K562 (cell line): Measurements from ENCODE around the gene RUNX1. TPM values are rescaled to one million over a fixed set of nuclear protein-coding genes. Genes with fewer than 3 reads are reported as not detected.
A peak's percentile ranks its signal among the peaks of the same experiment; 100 is the strongest.

Experiments used
- ATAC-seq: fragments of 200-7000 bp; cut with Tn5 transposase; 3 replicates; pipeline ENCODE4 v1.9.1; 2020; ENCODE audit warnings: moderate library complexity
- BruUV-seq: library from RNA; stranded (reverse); fragments of 400-500 nt; replicated peaks from 2 replicates; lab custom pipeline; 2021; lab: Mats Ljungman, UMichigan
- CTCF ChIA-PET: fragments of 300-600 bp; formaldehyde crosslinking; extraction: SDS; loops from one replicate; lab custom pipeline; 2021; ENCODE audit warnings: low intra/inter-chr PET ratio; lab: Yijun Ruan, JAX
- POLR2A ChIA-PET: fragments of 300-600, 350-650 bp; sonication (Branson Sonifier 250); formaldehyde crosslinking; extraction: SDS; loops from one replicate; lab custom pipeline; 2021; ENCODE audit warnings: antibody characterized with exemption, inconsistent platforms; lab: Yijun Ruan, JAX
- DNase-seq, 4 experiments: peaks; one replicate each; pipeline versions ENCODE4 v3.0.0 to v3.0.0-alpha.2; 2011 to 2018; ENCODE audit warnings: low spot score in 3 of 4, mixed read lengths in 3 of 4; ENCODE audit errors: extremely low read depth in 1 of 4
- FAIRE-seq: peaks from 2 replicates; lab custom pipeline; 2011; peaks lifted over from hg19 to GRCh38; lab: Jason Lieb, UNC
- H2AFZ ChIP-seq: 2 replicates; pipeline ENCODE4 v1.6.0; 2011; ENCODE audit warnings: low read depth, low read length, control low read depth, inconsistent platforms
- H3K27ac ChIP-seq: fragments of 200-600 bp; 3 replicates; pipeline ENCODE4 v1.8.0; 2011; ENCODE audit warnings: low read depth, mild to moderate bottlenecking, control low read depth, inconsistent platforms, low read length, moderate library complexity, mixed read lengths; ENCODE audit errors: extremely low read depth
- H3K27me3 ChIP-seq, 2 experiments: fragments of 300-600 bp in 1 of 2; 2 replicates in 1 of 2; 3 replicates in 1 of 2; pipeline versions ENCODE4 v1.6.0 to v1.8.0; 2011; ENCODE audit warnings: inconsistent platforms in 2 of 2, low read length in 2 of 2, mild to moderate bottlenecking in 1 of 2, mixed read lengths in 1 of 2, moderate library complexity in 1 of 2; ENCODE audit not compliant: control insufficient read depth in 2 of 2, insufficient read depth in 2 of 2
- H3K36me3 ChIP-seq: fragments of 300-600 bp; 3 replicates; pipeline ENCODE4 v1.8.0; 2011; ENCODE audit warnings: mild to moderate bottlenecking, low read length, inconsistent platforms; ENCODE audit not compliant: control insufficient read depth, insufficient read depth
- H3K4me1 ChIP-seq, 2 experiments: fragments of 200-600 bp in 1 of 2; replicated peaks in 1 of 2; 2 replicates in 1 of 2; 3 replicates in 1 of 2; pipeline versions ENCODE4 v1.5.1 to v1.8.0; 2011; ENCODE audit warnings: inconsistent platforms in 2 of 2, low read length in 2 of 2, mild to moderate bottlenecking in 1 of 2, mixed read lengths in 1 of 2, moderate library complexity in 1 of 2; ENCODE audit not compliant: control insufficient read depth in 2 of 2, insufficient read depth in 2 of 2
- H3K4me2 ChIP-seq: 2 replicates; pipeline ENCODE4 v1.6.1; 2011; ENCODE audit warnings: low read length, control low read depth, inconsistent platforms, mixed read lengths; ENCODE audit not compliant: insufficient read depth
- H3K4me3 ChIP-seq: fragments of 200-600 bp; sonication (generic), shearing (Covaris generic); 2 replicates; pipeline ENCODE4 v1.5.1; 2016; ENCODE audit warnings: control low read depth, inconsistent platforms
- H3K79me2 ChIP-seq: fragments of 200-600 bp; 3 replicates; pipeline ENCODE4 v1.8.0; 2011; ENCODE audit warnings: low read length, inconsistent platforms; ENCODE audit not compliant: control insufficient read depth, insufficient read depth
- H3K9ac ChIP-seq, 2 experiments: 2 replicates each; pipeline versions ENCODE4 v1.6.0 to v1.6.1; 2011; ENCODE audit warnings: low read depth in 2 of 2, low read length in 2 of 2, control low read depth in 1 of 2, inconsistent platforms in 1 of 2, mild to moderate bottlenecking in 1 of 2, mixed read lengths in 1 of 2; ENCODE audit not compliant: insufficient read depth in 1 of 2
- H3K9me1 ChIP-seq: one replicate; pipeline ENCODE4 v1.6.0; 2011; ENCODE audit warnings: inconsistent platforms, mild to moderate bottlenecking, low read length, moderate library complexity; ENCODE audit not compliant: control insufficient read depth, insufficient read depth
- H3K9me3 ChIP-seq: replicated peaks from 2 replicates; pipeline ENCODE4 v1.5.1; 2011; ENCODE audit warnings: low read depth, low read length, inconsistent platforms; ENCODE audit not compliant: control insufficient read depth, insufficient read depth
- H4K20me1 ChIP-seq: replicated peaks from 2 replicates; pipeline ENCODE4 v1.6.1; 2011; ENCODE audit warnings: low read length, inconsistent platforms, mixed read lengths; ENCODE audit not compliant: control insufficient read depth, insufficient read depth
- CAMTA2 ChIP-seq: fragments of 250-450 bp; sonication (Bioruptor Pico); conservative IDR thresholded peaks from 2 replicates; pipeline ENCODE4 v1.5.1; 2022
- CEBPB ChIP-seq: fragments of 450-650 bp; IDR thresholded peaks from 2 replicates; pipeline ENCODE4 v1.6.1; 2016; ENCODE audit warnings: missing genetic modification characterization, missing compliant biosample characterization
- E2F3 ChIP-seq: fragments of 250-450 bp; sonication (Bioruptor Pico); IDR thresholded peaks from 2 replicates; pipeline ENCODE4 v1.4.0; 2020; ENCODE audit warnings: mild to moderate bottlenecking
- KAT7 ChIP-seq: sonication (generic); formaldehyde crosslinking; IDR thresholded peaks from 2 replicates; pipeline ENCODE4 v1.8.0; 2022; ENCODE audit warnings: missing genetic modification reagents, mild to moderate bottlenecking, borderline replicate concordance
- MXI1 ChIP-seq: IDR thresholded peaks from 2 replicates; pipeline ENCODE4 v1.6.1; 2011; ENCODE audit warnings: low read depth, mild to moderate bottlenecking, improper control_type of control experiment, low read length
- NBN ChIP-seq: fragments of 450-650 bp; IDR thresholded peaks from 2 replicates; pipeline ENCODE4 v1.6.1; 2016; ENCODE audit warnings: low read depth, mild to moderate bottlenecking
- NFIC ChIP-seq: fragments of 450-650 bp; IDR thresholded peaks from 2 replicates; pipeline ENCODE4 v1.6.1; 2017; ENCODE audit warnings: mild to moderate bottlenecking, inconsistent platforms
- PPARD ChIP-seq: fragments of 250-450 bp; sonication (Bioruptor Pico); IDR thresholded peaks from 2 replicates; pipeline ENCODE4 v1.8.0; 2022; ENCODE audit warnings: inconsistent platforms, mild to moderate bottlenecking, moderate library complexity
- RHOXF2B ChIP-seq: fragments of 250-450 bp; sonication (Bioruptor Pico); conservative IDR thresholded peaks from 2 replicates; pipeline ENCODE4 v1.5.1; 2021
- WGBS: fragments of 100-300 bp; shearing (Covaris generic); methylation state at CpG from one replicate; pipeline ENCODE4 v1.1.6; 2016; ENCODE audit warnings: low coverage, mixed read lengths; ENCODE audit not compliant: insufficient coverage; ENCODE audit errors: missing lambda C conversion rate; 5-methylcytosine and 5-hydroxymethylcytosine counted together
- in situ Hi-C: fragments of 300-500 bp; cut with MboI; formaldehyde crosslinking; loops from 4 replicates; pipeline ENCODE4 v1.15.0; 2018; ENCODE audit warnings: inconsistent platforms, mixed read lengths
- intact Hi-C: fragments of 100-400 bp; cut with micrococcal nuclease; formaldehyde crosslinking; loops from 2 replicates; pipeline ENCODE4 v1.14.2; 2022
- polyA plus RNA-seq, 8 experiments: library from polyadenylated mRNA; depleted of rRNA in 4 of 8; stranded (reverse) in 5 of 8; unstranded in 3 of 8; fragments of >200 nt; fragmentation: Nextera tagmentation in 2 of 8; fragmentation: Illumina TruSeq in 1 of 8; extraction: Ambion mirVana in 2 of 8; extraction: Trizol in 1 of 8; gene quantifications; 2 replicates each; pipeline versions ENCODE4 v1.2.1 to v1.2.3, GENCODE V29; 2011 to 2014; ENCODE audit warnings: inconsistent platforms in 1 of 8, missing spikeins in 1 of 8
- total RNA-seq, 7 experiments: library from RNA; depleted of rRNA in 6 of 7; stranded (reverse); fragments of >200 nt in 6 of 7; fragmentation: Illumina TruSeq in 2 of 7; extraction: Trizol in 2 of 7; gene quantifications; 2 replicates each; pipeline versions ENCODE4 v1.2.1 to v1.2.3, GENCODE V29; 2011 to 2021; ENCODE audit warnings: low replicate concordance in 1 of 7
- TF ChIP-seq, protein P1 (sequence below): fragments of 150-350 bp; conservative IDR thresholded peaks from 2 replicates; pipeline ENCODE4 v1.6.1; 2014; ENCODE audit warnings: low read length
- TF ChIP-seq, protein P2 (sequence below): sonication (generic); IDR thresholded peaks from 2 replicates; pipeline ENCODE4 v1.6.1; 2016
- TF ChIP-seq, protein P3 (sequence below): sonication (generic); formaldehyde crosslinking; IDR thresholded peaks from 2 replicates; pipeline ENCODE4 v1.8.0; 2022; ENCODE audit warnings: mild to moderate bottlenecking, missing genetic modification reagents
- TF ChIP-seq, protein P4 (sequence below): IDR thresholded peaks from 2 replicates; pipeline ENCODE4 v1.6.1; 2012; ENCODE audit warnings: low read depth, low read length, improper control_type of control experiment, borderline replicate concordance

Gene RUNX1
- total and polyA plus RNA-seq, 9 of the 15 experiments (the other 6 are each of a cell fraction or from before 2014, with no cell fraction given) = 2.2 to 68.6 (median 17.8) TPM

DNA sequence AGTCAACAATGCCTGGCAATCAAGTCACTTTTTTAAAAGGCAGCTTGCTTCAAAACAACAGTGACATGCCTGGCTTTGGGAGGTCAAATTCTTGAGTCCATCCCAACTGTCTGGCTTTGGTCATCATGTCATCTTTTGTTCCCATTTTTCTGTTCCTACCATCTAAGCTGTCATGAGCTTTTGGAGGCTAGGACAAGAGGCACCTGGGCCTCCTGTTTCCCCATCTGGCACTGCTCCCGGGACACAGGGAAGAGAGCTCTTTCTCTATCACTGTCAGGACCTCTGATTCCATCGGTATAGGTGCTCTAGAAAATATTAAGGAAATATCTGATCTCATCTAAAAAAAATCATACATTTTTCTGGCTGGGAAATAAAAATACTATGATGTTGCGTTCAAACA is 224.0 kb downstream of the RUNX1 start:
- Histone ChIP-seq H3K9me3 (no peaks in the 10 kb centered on the region), H3K4me2 (no peak overlapping the region), H3K4me1 (no peaks in the 10 kb centered on the region), H2AFZ (no peak overlapping the region), H3K27me3 (no peaks in the 10 kb centered on the region), H3K79me2 (no peaks in the 10 kb centered on the region), H4K20me1 (no peaks in the 10 kb centered on the region), H3K4me3 (no peak overlapping the region), H3K9ac (no peak overlapping the region), H3K27ac (no peak overlapping the region), H3K36me3 (peaks cover 92% of the 10 kb centered on the region), H3K9me1 (no peaks in the 10 kb centered on the region)
- in situ Hi-C loops (no loop called here), intact Hi-C loops (no loop called here)
- 95% methylated on average over 3 of the region's 3 CpGs for WGBS
- ATAC-seq (no peak), DNase-seq (no peak), FAIRE-seq (peak; percentile 71)
- no peak for TF ChIP-seq KAT7
- no peak for TF ChIP-seq RHOXF2B
- TF ChIP-seq NFIC = no peak
- TF ChIP-seq MXI1 = no peak
- no peak for TF ChIP-seq NBN
- no peak for TF ChIP-seq PPARD
- no peak for TF ChIP-seq E2F3 (CRISPR knock-in tag)
- TF ChIP-seq, protein P1, sequence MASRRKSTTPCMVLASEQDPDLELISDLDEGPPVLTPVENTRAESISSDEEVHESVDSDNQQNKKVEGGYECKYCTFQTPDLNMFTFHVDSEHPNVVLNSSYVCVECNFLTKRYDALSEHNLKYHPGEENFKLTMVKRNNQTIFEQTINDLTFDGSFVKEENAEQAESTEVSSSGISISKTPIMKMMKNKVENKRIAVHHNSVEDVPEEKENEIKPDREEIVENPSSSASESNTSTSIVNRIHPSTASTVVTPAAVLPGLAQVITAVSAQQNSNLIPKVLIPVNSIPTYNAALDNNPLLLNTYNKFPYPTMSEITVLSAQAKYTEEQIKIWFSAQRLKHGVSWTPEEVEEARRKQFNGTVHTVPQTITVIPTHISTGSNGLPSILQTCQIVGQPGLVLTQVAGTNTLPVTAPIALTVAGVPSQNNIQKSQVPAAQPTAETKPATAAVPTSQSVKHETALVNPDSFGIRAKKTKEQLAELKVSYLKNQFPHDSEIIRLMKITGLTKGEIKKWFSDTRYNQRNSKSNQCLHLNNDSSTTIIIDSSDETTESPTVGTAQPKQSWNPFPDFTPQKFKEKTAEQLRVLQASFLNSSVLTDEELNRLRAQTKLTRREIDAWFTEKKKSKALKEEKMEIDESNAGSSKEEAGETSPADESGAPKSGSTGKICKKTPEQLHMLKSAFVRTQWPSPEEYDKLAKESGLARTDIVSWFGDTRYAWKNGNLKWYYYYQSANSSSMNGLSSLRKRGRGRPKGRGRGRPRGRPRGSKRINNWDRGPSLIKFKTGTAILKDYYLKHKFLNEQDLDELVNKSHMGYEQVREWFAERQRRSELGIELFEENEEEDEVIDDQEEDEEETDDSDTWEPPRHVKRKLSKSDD = no peak
- TF ChIP-seq, protein P2, sequence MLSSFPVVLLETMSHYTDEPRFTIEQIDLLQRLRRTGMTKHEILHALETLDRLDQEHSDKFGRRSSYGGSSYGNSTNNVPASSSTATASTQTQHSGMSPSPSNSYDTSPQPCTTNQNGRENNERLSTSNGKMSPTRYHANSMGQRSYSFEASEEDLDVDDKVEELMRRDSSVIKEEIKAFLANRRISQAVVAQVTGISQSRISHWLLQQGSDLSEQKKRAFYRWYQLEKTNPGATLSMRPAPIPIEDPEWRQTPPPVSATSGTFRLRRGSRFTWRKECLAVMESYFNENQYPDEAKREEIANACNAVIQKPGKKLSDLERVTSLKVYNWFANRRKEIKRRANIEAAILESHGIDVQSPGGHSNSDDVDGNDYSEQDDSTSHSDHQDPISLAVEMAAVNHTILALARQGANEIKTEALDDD = no peak
- TF ChIP-seq, protein P3, sequence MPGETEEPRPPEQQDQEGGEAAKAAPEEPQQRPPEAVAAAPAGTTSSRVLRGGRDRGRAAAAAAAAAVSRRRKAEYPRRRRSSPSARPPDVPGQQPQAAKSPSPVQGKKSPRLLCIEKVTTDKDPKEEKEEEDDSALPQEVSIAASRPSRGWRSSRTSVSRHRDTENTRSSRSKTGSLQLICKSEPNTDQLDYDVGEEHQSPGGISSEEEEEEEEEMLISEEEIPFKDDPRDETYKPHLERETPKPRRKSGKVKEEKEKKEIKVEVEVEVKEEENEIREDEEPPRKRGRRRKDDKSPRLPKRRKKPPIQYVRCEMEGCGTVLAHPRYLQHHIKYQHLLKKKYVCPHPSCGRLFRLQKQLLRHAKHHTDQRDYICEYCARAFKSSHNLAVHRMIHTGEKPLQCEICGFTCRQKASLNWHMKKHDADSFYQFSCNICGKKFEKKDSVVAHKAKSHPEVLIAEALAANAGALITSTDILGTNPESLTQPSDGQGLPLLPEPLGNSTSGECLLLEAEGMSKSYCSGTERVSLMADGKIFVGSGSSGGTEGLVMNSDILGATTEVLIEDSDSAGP (CRISPR knock-in tag) = no peak
- no peak for TF ChIP-seq CAMTA2 (CRISPR knock-in tag)
- TF ChIP-seq, protein P4, sequence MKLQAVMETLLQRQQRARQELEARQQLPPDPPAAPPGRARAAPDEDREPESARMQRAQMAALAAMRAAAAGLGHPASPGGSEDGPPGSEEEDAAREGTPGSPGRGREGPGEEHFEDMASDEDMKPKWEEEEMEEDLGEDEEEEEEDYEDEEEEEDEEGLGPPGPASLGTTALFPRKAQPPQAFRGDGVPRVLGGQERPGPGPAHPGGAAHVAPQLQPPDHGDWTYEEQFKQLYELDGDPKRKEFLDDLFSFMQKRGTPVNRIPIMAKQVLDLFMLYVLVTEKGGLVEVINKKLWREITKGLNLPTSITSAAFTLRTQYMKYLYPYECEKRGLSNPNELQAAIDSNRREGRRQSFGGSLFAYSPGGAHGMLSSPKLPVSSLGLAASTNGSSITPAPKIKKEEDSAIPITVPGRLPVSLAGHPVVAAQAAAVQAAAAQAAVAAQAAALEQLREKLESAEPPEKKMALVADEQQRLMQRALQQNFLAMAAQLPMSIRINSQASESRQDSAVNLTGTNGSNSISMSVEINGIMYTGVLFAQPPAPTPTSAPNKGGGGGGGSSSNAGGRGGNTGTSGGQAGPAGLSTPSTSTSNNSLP = no peak
- no peak for TF ChIP-seq CEBPB
- POLR2A ChIA-PET = interaction anchor here (0.6 to 0.9 kb wide), 2 partner anchors 30 to 65 kb away, joined by 3 to 4 read pairs; no protein-coding TSS in a partner anchor
- BruUV-seq = no TSS peak
- CTCF ChIA-PET = no interaction called here
